Hippocampal formation (tissue), 2 donors: ENCODE data around the gene ITPR1.

Experiments
- DNase-seq, 2 donors: peaks; one replicate each; lab custom pipeline; 2025; lab: John Stamatoyannopoulos, UW

The ITPR1 gene

GRCh38 chr3:4643904-4644547, 150.9 kb downstream of the ITPR1 start:
- DNase-seq, result no peak

- DNase-seq, result no peak
Observed at GRCh38 chr3:4644951-4645350, 151.8 kb downstream of the ITPR1 start.

GRCh38 chr3:4645468-4645867, 152.3 kb downstream of the ITPR1 start:
- no peak for DNase-seq

GRCh38 chr3:4647411-4647810, 154.3 kb downstream of the ITPR1 start:
- no peak for DNase-seq

- no peak for DNase-seq
Observed at GRCh38 chr3:4655145-4656045, 162.2 kb downstream of the ITPR1 start.

- peak; percentile 28 to 43 for DNase-seq
Observed at GRCh38 chr3:4656059-4656458, 162.9 kb downstream of the ITPR1 start.

- no peak for DNase-seq
Observed at GRCh38 chr3:4656626-4657328, 163.6 kb downstream of the ITPR1 start.

- DNase-seq, result no peak
Observed at GRCh38 chr3:4660936-4661335, 167.8 kb downstream of the ITPR1 start.

- no peak for DNase-seq
Observed at GRCh38 chr3:4664412-4664811, 171.3 kb downstream of the ITPR1 start.

- DNase-seq, result no peak
Observed at GRCh38 chr3:4665197-4665596, 172.0 kb downstream of the ITPR1 start.

GRCh38 chr3:4666071-4666470, 172.9 kb downstream of the ITPR1 start:
- DNase-seq, result no peak

GRCh38 chr3:4670352-4670751, 177.2 kb downstream of the ITPR1 start:
- DNase-seq, result no peak

- DNase-seq, result no peak
Observed at GRCh38 chr3:4672725-4673275, 179.7 kb downstream of the ITPR1 start.

GRCh38 chr3:4674216-4674615, 181.1 kb downstream of the ITPR1 start:
- DNase-seq, result no peak

GRCh38 chr3:4675704-4676103, 182.6 kb downstream of the ITPR1 start:
- DNase-seq, result no peak

- no peak for DNase-seq
Observed at GRCh38 chr3:4678320-4678719, 185.2 kb downstream of the ITPR1 start.

GRCh38 chr3:4680227-4680691, 187.1 kb downstream of the ITPR1 start:
- no peak for DNase-seq

- no peak for DNase-seq
Observed at GRCh38 chr3:4680871-4681300, 187.7 kb downstream of the ITPR1 start.

GRCh38 chr3:4681301-4681700, 188.2 kb downstream of the ITPR1 start:
- DNase-seq, result no peak

- DNase-seq, result no peak
Observed at GRCh38 chr3:4684117-4684516, 191.0 kb downstream of the ITPR1 start.

GRCh38 chr3:4684976-4685375, 191.8 kb downstream of the ITPR1 start:
- DNase-seq, result no peak

- DNase-seq, result no peak
Observed at GRCh38 chr3:4685673-4686345, 192.7 kb downstream of the ITPR1 start.
